Panc1 (cell line): Measurements from ENCODE around the gene RIN2. TPM values are rescaled to one million over a fixed set of nuclear protein-coding genes. Genes with fewer than 3 reads are reported as not detected.

Experiments
- ATAC-seq: fragments of 200-7000 bp; cut with Tn5 transposase; 2 replicates; pipeline ENCODE4 v1.9.1; 2020; ENCODE audit warnings: mild to moderate bottlenecking, moderate library complexity
- BruUV-seq: library from RNA; stranded (reverse); fragments of 400-500 nt; replicated peaks from 2 replicates; lab custom pipeline; 2021; lab: Mats Ljungman, UMichigan
- CTCF ChIA-PET: fragments of 300-600 bp; sonication (Branson Sonifier 250); formaldehyde crosslinking; loops from one replicate; lab custom pipeline; 2022; ENCODE audit warnings: antibody characterized with exemption; lab: Charles Lee
- POLR2A ChIA-PET: fragments of 300-600 bp; sonication (Branson Sonifier 250); formaldehyde crosslinking; loops from one replicate; lab custom pipeline; 2022; ENCODE audit warnings: antibody characterized with exemption; lab: Charles Lee
- DNase-seq: peaks from one replicate; pipeline ENCODE4 v3.0.0-alpha.2; 2010; ENCODE audit warnings: low read depth, low spot score
- H3K27ac ChIP-seq: 2 replicates; pipeline ENCODE4 v1.5.1; 2011; ENCODE audit warnings: mild to moderate bottlenecking, low read length, inconsistent platforms
- H3K27me3 ChIP-seq: fragments of 200-500 bp; sonication (Bioruptor generic); 2 replicates; pipeline ENCODE4 v1.6.0; 2014; ENCODE audit warnings: low read length, inconsistent platforms; ENCODE audit not compliant: control insufficient read depth, insufficient read depth
- H3K36me3 ChIP-seq: fragments of 200-500 bp; sonication (Bioruptor generic); 2 replicates; pipeline ENCODE4 v1.5.1; 2014; ENCODE audit warnings: inconsistent platforms, mild to moderate bottlenecking, low read length, moderate library complexity; ENCODE audit not compliant: control insufficient read depth, insufficient read depth
- H3K4me1 ChIP-seq: 2 replicates; pipeline ENCODE4 v1.5.1; 2011; ENCODE audit warnings: inconsistent platforms, mild to moderate bottlenecking, low read length, moderate library complexity; ENCODE audit not compliant: control insufficient read depth, insufficient read depth
- H3K4me3 ChIP-seq, 2 experiments: 2 replicates each; pipeline ENCODE4 v1.5.1; 2011 to 2012; ENCODE audit warnings: low read depth in 2 of 2, low read length in 2 of 2, mild to moderate bottlenecking in 2 of 2, inconsistent platforms in 1 of 2, moderate library complexity in 1 of 2
- H3K9me3 ChIP-seq: fragments of 200-500 bp; sonication (Bioruptor generic); 2 replicates; pipeline ENCODE4 v1.5.1; 2014; ENCODE audit warnings: low read depth, mild to moderate bottlenecking, inconsistent platforms, low read length, moderate library complexity; ENCODE audit not compliant: control insufficient read depth, insufficient read depth
- CTCF ChIP-seq: fragments of 450-650 bp; IDR thresholded peaks from 2 replicates; pipeline ENCODE4 v1.5.1; 2017; ENCODE audit warnings: mild to moderate bottlenecking
- POLR2AphosphoS5 ChIP-seq: IDR thresholded peaks from 2 replicates; pipeline ENCODE4 v1.6.1; 2012; ENCODE audit warnings: mild to moderate bottlenecking, low read depth, low read length, moderate library complexity
- SIN3A ChIP-seq: IDR thresholded peaks from 2 replicates; pipeline ENCODE4 v1.6.1; 2012; ENCODE audit warnings: low read depth, mild to moderate bottlenecking, low read length, moderate library complexity, borderline replicate concordance; ENCODE audit not compliant: insufficient read depth
- TCF7L2 ChIP-seq: IDR thresholded peaks from 2 replicates; pipeline ENCODE4 v1.6.1; 2011; ENCODE audit warnings: mild to moderate bottlenecking, low read depth, low read length, inconsistent platforms
- in situ Hi-C: cut with HindIII; loops from 2 replicates; pipeline ENCODE4 v1.10.0; 2016; ENCODE audit warnings: low sequenced_read_pairs, low pct_unique_long_range_greater_than_20kb
- intact Hi-C: fragments of 100-400 bp; cut with micrococcal nuclease; formaldehyde crosslinking; loops from one replicate; pipeline ENCODE4 v1.10.0; 2022; ENCODE audit not compliant: unreplicated experiment
- total RNA-seq: library from RNA; stranded (reverse); gene quantifications from one replicate; pipeline ENCODE4 v1.2.1, GENCODE V29; 2021; ENCODE audit not compliant: unreplicated experiment
- TF ChIP-seq, protein P1 (sequence below), 2 experiments: IDR thresholded peaks; 2 replicates each; pipeline ENCODE4 v1.6.1; 2011 to 2012; ENCODE audit warnings: low read depth in 2 of 2, control low read depth in 1 of 2, low read length in 1 of 2, mild to moderate bottlenecking in 1 of 2, moderate library complexity in 1 of 2; ENCODE audit not compliant: insufficient read depth in 1 of 2

Gene RIN2
- total RNA-seq, 1 experiment from 2014 or later: 25.0 TPM

DNA sequence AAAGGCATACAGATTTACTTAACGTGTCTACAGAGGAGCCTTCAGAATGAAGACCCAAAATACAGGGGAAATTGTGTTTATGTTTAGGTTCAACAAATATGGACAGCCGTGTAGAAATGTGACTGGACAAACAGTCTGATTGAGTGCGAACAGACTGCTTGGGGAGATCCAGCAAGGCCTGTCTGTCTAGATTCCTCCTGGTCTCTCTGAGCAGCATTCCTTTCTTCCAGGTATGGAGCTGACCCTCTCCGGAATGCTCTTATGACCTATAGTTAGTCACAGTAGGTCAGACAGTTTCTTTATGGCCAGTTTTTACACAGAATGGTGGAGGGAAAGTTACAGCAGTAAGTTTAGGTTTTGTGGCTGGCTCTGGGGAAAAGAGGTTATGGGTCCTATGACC lies 9.0 kb downstream of the RIN2 start:
- H3K27ac ChIP-seq: no peak overlapping the region
- DNase-seq: no peak
- no peak overlapping the region for H3K4me3 ChIP-seq
- ChIA-PET CTCF (no interaction called here), POLR2A (no interaction called here)
- no peaks in the 10 kb centered on the region for H3K9me3 ChIP-seq
- H3K27me3 ChIP-seq: no peaks in the 10 kb centered on the region
- TF ChIP-seq POLR2AphosphoS5: no peak
- TF ChIP-seq CTCF: no peak
- TF ChIP-seq, protein P1, sequence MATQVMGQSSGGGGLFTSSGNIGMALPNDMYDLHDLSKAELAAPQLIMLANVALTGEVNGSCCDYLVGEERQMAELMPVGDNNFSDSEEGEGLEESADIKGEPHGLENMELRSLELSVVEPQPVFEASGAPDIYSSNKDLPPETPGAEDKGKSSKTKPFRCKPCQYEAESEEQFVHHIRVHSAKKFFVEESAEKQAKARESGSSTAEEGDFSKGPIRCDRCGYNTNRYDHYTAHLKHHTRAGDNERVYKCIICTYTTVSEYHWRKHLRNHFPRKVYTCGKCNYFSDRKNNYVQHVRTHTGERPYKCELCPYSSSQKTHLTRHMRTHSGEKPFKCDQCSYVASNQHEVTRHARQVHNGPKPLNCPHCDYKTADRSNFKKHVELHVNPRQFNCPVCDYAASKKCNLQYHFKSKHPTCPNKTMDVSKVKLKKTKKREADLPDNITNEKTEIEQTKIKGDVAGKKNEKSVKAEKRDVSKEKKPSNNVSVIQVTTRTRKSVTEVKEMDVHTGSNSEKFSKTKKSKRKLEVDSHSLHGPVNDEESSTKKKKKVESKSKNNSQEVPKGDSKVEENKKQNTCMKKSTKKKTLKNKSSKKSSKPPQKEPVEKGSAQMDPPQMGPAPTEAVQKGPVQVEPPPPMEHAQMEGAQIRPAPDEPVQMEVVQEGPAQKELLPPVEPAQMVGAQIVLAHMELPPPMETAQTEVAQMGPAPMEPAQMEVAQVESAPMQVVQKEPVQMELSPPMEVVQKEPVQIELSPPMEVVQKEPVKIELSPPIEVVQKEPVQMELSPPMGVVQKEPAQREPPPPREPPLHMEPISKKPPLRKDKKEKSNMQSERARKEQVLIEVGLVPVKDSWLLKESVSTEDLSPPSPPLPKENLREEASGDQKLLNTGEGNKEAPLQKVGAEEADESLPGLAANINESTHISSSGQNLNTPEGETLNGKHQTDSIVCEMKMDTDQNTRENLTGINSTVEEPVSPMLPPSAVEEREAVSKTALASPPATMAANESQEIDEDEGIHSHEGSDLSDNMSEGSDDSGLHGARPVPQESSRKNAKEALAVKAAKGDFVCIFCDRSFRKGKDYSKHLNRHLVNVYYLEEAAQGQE (IDR thresholded peaks at IDR 0.05; ENCODE audit: insufficient read depth in 1 of 2, low read depth in 2 of 2, low read length in 1 of 2): no peak
- TF ChIP-seq SIN3A: no peak
- no peak for TF ChIP-seq TCF7L2
- ATAC-seq: no peak
- H3K36me3 ChIP-seq: no peaks in the 10 kb centered on the region
- intact Hi-C loops: no loop called here
- no TSS peak for BruUV-seq
- in situ Hi-C loops: no loop called here
- H3K4me1 ChIP-seq: no peaks in the 10 kb centered on the region

GRCh38 chr20:19768325-19768842 lies 10.3 kb downstream of the RIN2 start:
- ATAC-seq: no peak
- no peak for TF ChIP-seq SIN3A
- no peak for TF ChIP-seq POLR2AphosphoS5
- TF ChIP-seq, protein P1 (IDR thresholded peaks at IDR 0.05; ENCODE audit: insufficient read depth in 1 of 2, low read depth in 2 of 2, low read length in 1 of 2): no peak
- no peak for TF ChIP-seq TCF7L2
- TF ChIP-seq CTCF: no peak
- H3K4me1 ChIP-seq: no peaks in the 10 kb centered on the region
- H3K4me3 ChIP-seq: no peak overlapping the region
- intact Hi-C loops (no loop called here), in situ Hi-C loops (no loop called here)
- DNase-seq: no peak
- no peak overlapping the region for H3K27ac ChIP-seq
- H3K27me3 ChIP-seq: no peaks in the 10 kb centered on the region
- BruUV-seq: no TSS peak
- H3K9me3 ChIP-seq: no peaks in the 10 kb centered on the region
- POLR2A ChIA-PET: no interaction called here
- no peaks in the 10 kb centered on the region for H3K36me3 ChIP-seq
- CTCF ChIA-PET: no interaction called here
